ENCODE data around the gene PKD1L1.
"Not testable (repeated sequence)": the region's sequence is repeated elsewhere in the genome, so short reads cannot be mapped to it uniquely, and the experiment has no call there.

Gene PKD1L1
- total RNA-seq: 1.4 to 4.2 (median 2.1) reads per million in 4 experiments

- DNase-seq: no peak
These were observed at the start of gene PKD1L1 for GRCh38 chr7:47948141-47948790. Gene PKD1L1 (minus strand): TSS chr7:47948466. CDS start chr7:47948440, 26 bp downstream.

- no peak for DNase-seq
These were observed 44.2 kb upstream of the PKD1L1 start for GRCh38 chr7:47992446-47992845.

GRCh38 chr7:47991741-47992311, 43.6 kb upstream of the PKD1L1 start:
- DNase-seq: peak; percentile 60

- no peak for DNase-seq
These were observed 43.0 kb upstream of the PKD1L1 start for GRCh38 chr7:47991270-47991669.

DNA sequence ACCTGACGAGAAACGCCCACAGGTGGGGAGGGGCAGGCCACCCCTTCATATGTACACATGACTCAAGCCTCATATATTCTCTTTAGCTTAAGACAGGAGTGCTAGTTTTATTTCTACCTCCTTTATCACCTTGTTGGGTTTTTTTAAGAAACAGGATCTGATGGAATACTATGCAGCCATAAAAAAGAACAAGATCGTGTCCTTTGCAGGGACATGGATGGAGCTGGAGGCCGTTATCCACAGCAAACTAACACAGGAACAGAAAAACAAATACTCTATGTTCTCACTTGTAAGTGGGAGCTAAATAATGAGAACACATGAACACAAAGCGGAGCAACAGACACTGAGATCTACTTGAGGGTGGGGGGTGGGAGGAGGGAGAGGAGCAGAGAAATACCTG, 42.3 kb upstream of the PKD1L1 start:
- no peak for DNase-seq

DNA sequence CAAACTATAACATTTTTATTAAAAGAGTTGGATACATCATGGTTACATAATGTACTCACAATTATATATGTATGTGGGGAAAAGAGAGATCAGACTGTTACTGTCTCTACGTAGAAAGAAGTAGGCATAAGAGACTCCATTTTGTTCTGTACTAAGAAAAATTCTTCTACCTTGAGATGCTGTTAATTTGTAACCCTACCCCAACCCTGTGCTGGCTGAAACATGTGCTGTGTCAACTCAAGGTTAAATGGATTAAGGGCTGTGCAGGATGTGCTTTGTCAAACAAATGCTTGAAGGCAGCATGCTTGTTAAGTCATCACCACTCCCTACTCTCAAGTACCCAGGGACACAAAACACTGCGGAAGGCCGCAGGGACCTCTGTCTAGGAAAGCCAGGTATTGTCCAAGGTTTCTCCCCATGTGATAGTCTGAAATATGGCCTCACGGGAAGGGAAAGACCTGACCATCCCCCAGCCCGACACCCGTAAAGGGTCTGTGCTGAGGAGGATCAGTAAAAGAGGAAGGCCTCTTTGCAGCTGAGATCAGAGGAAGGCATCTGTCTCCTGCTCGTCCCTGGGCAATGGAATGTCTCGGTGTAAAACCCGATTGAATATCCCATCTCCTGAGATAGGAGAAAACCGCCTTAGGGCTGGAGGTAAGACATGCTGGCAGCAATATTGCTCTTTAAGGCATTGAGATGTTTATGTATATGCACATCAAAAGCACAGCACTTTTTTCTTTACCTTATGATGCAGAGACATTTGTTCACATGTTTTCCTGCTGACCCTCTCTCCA, 41.5 kb upstream of the PKD1L1 start:
- not testable (repeated sequence) for DNase-seq

GRCh38 chr7:47988496-47989386, 40.5 kb upstream of the PKD1L1 start:
- no peak for DNase-seq

DNA sequence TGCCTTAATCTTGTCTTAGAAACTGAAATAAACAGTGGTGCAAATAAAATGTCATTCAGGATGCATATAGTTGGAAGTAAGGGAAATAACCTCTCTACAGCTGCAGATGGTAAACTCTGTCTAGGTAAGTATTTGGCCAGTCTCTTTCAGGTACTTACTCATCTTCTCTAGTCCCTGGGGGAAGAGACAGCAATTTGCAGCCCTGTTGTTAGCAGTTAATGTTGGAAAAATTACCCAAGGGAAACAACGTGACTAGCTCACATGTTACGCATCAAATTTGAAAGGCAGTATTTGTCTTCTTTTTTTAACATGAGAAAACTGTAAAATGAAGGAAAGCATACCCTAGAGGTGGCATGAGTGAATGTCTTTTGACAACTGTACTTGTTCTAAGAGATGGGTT, 34.3 kb upstream of the PKD1L1 start:
- no peak for DNase-seq

GRCh38 chr7:47980648-47981047, 32.4 kb upstream of the PKD1L1 start:
- DNase-seq: not testable (repeated sequence)

DNA sequence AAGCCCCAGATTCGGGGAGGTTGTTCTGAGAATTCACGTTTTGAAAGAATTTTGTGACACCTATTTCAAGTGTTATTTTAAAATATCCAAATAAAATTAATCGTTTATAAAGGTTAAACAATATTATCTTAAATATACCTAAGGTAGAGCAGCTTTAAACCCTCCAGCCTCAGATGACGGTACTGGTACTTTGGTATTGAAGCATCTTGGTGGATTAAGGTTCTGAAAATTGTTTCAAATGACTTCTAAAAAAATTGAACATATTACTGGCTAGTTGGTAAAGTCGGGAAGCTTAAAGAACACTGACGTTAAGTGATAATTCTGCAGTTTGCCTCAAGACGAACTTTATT, 31.5 kb upstream of the PKD1L1 start:
- DNase-seq: no peak

- DNase-seq: peak; percentile 80
These were observed 31.0 kb upstream of the PKD1L1 start, which contains the start of gene HUS1 for GRCh38 chr7:47979145-47979831. Gene HUS1 (minus strand): TSS chr7:47979615. CDS start chr7:47979519, 96 bp downstream.

DNA sequence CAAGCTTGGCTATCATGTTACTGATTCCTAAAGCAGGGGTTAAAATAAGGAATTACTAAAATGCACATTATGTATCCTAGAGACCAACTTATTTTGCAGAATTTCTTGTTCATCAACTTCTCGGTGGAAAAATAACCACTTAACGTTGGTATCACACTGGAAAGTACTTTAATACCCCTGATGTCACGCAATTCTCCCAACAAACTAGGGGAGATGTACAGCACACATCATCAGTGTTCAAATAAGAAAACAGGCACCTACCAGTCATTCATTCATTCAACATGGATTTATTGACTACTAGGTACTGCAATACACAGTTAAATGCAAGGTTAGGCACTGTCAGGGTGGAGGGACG, 30.5 kb upstream of the PKD1L1 start:
- no peak for DNase-seq

GRCh38 chr7:47973739-47974138, 25.5 kb upstream of the PKD1L1 start:
- DNase-seq: no peak

DNA sequence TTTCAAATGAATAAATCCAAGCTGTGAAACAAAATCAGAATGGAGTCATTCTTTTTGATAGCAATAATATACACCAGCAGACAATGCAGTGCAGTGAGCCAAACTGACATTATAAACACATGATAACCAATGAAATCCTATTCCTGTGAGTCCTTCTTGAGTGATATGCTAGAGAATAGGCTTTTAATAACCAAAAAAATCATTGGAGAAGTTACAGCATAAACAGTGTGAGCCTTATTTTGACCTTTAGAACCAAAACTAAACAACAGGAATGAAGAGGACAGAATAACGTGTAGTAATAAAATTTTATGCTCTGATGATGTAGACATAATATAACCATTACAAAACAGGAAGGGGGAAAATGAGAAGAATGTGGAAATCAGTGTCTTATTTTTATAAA, 22.5 kb upstream of the PKD1L1 start:
- no peak for DNase-seq

DNA sequence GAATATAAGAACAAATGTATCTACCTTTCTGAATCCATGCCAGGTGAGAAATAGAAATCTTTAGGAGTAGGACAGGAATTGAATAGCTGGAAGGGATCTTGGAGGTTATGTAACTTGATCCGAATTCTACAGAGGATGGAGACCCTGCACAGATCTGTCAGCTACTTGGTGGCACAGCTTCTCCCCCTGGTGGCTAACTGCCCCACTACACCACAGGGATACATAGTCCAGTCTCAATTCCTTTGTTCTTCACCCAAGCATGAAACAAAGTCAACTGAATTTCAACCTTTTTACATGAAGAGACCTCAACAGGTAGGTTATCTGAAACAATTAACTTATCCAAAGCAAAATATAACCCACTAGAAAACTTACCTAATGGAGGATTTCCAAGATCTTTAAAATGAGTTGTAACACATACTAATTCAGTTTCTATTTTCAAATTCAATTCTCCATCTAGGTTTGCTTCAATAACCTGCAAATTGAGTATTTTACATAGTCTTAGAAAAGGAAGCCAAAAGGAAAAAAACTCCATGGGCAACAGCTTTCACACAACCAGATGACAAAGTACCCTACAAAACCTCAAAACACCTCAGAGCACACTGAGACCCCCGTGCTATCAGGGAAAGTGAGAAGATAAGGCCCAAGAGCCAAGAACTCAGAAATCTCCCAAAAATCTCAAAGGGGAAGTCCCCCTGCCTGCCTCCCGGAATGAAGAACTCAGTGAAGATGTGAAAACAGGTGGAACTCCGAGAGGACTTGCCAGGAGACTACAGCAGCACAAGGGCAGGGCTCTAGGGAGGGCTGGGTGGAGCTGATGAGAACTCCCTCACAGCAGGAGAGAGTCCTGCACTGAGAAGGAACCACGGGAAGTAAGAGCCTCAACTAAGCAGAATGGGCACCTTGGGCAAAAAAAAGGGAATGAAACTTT, 20.8 kb upstream of the PKD1L1 start:
- DNase-seq: peak; percentile 13

DNA sequence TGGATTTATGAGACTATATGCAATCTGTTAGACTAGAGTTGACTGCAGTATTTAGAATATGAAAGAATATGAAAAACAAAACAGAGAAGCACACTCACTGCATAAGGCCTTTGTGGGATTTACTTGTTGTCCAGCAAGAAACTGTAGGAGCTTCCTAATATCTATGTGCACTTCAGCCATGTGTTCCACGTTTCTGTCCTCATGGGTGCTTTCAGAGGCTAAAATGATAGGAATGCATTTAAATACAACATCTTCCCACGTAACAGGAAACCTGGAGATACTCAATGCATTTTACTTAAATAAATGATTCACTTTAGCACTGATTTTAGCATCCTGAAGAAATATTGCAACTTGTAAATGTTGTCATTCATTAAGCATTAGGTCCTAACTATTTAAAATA, 19.4 kb upstream of the PKD1L1 start:
- DNase-seq: no peak

DNA sequence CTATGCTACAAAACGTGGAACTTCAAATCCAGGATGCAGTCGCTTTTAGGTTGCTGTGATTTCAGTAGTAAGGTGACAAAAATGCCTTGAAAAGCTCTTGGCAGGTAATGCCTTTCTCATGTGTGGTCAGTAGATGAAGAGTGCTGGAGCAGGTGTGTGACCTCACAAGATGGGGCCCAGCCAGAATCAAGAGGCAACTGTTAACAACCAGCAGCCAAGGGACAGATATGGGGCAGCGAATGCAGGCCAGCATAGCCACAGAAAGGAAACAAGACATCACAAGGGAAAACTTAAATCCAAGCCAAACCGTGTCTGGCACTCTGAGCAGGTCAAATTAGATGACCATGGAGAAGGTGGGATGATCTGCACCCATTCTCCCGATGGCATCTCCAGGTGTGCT, 18.9 kb upstream of the PKD1L1 start:
- DNase-seq: no peak

GRCh38 chr7:47965456-47965855, 17.2 kb upstream of the PKD1L1 start:
- DNase-seq: no peak

DNA sequence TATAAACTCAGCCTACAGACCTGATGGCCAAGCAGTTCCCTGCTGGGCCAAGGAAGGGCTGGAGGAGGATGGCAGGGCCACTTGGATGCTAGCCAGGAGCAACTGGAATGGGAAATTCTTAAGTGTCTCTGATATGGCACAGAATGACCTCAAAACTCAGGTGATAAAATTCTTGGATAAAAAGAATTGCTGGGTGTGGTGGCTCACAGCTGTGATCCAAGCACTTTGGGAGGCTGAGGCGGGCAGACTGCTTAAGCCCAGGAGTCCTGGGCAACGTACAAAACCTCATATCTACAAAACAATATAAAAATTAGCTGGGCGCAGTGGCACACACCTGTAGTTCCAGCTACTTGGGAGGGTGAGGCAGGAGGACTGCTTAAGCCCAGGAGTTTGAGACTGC, 14.0 kb upstream of the PKD1L1 start:
- no peak for DNase-seq

DNA sequence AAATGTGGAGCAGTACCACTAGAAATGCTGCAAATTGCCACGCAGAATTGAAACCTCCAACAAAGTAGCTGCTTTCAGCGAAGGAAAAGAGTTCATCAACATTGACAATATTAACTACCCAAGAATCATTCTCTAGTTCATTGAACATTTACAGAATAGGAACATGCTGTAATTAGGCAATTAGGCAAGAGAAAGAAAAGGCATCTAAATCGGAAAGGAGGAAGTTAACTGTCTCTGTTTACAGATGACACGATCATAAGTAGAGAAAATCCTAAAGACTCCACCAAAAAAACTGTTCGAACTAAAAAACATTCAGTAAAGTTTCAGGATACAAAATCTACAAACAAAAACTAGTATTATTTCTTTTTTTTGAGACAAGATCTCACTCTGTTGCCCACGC, 8.9 kb upstream of the PKD1L1 start:
- no peak for DNase-seq

DNA sequence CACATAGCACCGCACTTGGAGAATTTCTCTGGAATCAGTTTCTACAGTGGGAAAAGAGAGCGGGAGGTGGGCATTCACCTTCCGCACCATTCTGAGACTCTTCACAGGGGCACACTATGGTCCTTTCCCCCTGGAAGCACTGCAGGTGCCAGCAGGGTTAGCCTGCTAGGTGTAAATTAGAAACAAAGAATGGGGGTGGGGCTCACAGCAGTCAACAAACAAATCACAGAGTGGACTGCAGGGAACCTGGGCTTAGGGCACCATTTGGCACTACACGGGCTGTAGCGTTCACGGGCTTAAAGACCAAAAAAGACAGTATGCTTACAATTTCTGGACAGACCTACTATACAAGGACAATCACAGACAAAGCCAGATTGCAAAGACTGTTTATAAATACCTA, 8.0 kb upstream of the PKD1L1 start:
- DNase-seq: no peak
